ENCODE data around the gene FOXA3.

DNA sequence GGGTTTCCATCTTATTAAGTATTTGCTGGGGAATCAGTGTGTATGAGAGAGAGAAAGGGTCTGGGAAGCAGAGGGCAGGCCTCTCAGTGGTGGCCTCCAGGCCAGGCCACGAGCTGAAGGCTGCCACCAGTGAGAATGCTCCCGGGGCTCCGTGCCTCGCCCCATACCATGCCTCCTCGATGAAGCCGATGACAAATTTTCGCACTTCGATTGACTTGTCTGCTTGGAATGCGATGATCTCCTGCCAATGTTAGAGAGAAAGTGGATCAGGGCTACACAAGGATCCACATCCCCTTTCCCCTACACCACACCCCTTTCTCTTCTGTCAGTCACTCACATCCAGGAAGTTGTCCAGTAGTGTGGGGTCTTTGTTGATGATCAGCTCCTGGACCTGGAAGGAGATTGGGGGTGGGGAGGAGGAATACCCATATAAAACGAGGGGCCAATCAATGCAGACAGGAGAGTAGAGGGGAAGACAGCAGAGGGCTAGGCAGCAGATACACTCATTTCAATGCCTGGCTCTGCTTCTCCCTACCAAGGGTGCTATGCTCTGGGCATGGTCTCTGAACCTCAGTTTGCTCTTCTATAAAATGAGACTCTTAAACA, 11.9 kb upstream of the FOXA3 start:
- TF ChIP-seq POLR2A (IDR thresholded peaks at IDR 0.05) = no peak
- TF ChIP-seq, protein P1, sequence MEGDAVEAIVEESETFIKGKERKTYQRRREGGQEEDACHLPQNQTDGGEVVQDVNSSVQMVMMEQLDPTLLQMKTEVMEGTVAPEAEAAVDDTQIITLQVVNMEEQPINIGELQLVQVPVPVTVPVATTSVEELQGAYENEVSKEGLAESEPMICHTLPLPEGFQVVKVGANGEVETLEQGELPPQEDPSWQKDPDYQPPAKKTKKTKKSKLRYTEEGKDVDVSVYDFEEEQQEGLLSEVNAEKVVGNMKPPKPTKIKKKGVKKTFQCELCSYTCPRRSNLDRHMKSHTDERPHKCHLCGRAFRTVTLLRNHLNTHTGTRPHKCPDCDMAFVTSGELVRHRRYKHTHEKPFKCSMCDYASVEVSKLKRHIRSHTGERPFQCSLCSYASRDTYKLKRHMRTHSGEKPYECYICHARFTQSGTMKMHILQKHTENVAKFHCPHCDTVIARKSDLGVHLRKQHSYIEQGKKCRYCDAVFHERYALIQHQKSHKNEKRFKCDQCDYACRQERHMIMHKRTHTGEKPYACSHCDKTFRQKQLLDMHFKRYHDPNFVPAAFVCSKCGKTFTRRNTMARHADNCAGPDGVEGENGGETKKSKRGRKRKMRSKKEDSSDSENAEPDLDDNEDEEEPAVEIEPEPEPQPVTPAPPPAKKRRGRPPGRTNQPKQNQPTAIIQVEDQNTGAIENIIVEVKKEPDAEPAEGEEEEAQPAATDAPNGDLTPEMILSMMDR (IDR thresholded peaks at IDR 0.05) = no peak

All from prostate gland (tissue), 2 donors.